ENCODE measurements around the gene PRPF8.

- TF ChIP-seq CTCF (IDR thresholded peaks at IDR 0.05): no peak
- no peak for TF ChIP-seq POLR2AphosphoS5 (IDR thresholded peaks at IDR 0.05)
- no peak for TF ChIP-seq POLR2A (IDR thresholded peaks at IDR 0.05)
- TF ChIP-seq EP300 (IDR thresholded peaks at IDR 0.05): no peak
Measured at GRCh38 chr17:1661045-1661444, 23.6 kb downstream of the PRPF8 start.

Data from gastroesophageal sphincter (tissue), 3 donors.